HG02870 (cell line): Measurements from ENCODE around the gene LRP1B.
"Not testable (repeated sequence)": the region's sequence is repeated elsewhere in the genome, so short reads cannot be mapped to it uniquely, and the experiment has no call there.

Experiments used
- ATAC-seq: cut with Tn5 transposase; IDR thresholded peaks from one replicate; pipeline ENCODE4 v1.9.1; 2021; ENCODE audit warnings: mild to moderate bottlenecking, moderate library complexity; ENCODE audit not compliant: unreplicated experiment

LRP1B gene

GRCh38 chr2:142104134-142104758 is 26.6 kb downstream of the LRP1B start:
- no peak for ATAC-seq

- no peak for ATAC-seq
Measured at GRCh38 chr2:142100970-142101369, 29.8 kb downstream of the LRP1B start.

DNA sequence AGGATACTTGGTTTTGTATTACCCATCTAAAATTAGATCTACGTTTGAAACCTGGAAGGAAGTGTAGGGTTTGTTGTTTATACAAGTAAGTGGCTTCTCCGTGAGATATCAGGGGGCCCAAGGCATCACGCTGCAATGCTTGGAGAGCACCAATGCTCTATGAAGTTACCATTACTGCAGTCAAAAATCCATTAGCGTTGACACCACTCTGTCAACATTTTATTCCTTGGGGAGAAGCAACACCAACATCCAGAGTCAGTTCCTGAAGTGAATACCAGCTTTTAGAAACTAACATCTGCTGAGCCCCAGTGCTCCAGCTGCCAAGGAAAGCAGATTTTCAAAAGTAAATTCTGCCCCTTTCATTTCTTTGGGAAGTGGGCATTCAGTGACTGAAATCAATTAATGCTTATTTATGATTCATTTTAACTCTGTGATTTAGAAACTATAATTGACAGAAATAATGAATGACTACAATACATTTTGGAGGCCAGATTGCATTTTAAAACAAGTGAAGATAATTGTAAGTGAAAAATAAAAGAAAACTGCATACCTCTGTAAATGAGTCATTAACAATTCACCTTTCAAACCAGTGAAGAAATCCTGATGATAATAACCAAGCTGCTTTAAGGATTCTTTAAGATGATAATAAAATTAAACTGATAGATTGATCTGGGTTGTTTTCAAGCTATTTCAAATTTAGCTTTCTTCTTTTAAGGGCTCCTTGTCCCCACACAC is 30.5 kb downstream of the LRP1B start:
- ATAC-seq: no peak

DNA sequence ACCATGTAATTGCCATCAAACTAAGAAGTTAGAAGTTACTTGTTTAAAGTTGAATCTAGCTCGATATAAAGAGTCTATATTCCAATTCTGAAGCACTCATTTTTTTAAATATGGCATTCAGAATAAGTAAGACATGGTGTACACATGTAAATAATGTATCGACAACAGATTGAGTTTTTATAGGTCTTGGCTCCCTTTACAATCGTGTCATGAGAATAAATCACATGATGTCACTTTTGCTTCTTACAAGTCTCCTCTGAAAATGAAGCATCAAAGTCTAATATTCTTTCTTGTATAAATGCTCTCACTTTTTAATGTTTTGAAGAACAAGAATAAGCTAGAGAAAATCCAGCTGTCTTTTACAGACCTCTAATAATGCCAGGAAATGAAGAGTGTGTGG is 33.1 kb downstream of the LRP1B start:
- no peak for ATAC-seq

DNA sequence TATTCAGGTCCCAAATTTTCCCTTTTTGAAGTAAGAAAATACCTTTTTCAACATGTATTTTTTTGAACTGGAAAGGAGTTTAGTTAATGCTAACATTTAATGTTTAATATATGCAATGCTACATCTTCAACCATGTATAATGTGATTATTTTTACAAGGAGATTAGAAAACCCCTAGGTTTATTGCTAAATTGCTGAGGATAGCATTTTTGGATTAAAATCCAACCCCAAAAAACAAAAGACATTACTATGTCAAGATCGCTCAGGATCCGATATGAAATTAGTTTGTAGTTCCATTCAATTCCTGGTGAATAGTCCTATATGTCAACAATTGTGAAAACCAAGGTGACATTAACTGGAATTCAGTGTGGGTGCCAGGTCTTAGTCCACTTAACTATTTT is 35.2 kb downstream of the LRP1B start:
- ATAC-seq: no peak

DNA sequence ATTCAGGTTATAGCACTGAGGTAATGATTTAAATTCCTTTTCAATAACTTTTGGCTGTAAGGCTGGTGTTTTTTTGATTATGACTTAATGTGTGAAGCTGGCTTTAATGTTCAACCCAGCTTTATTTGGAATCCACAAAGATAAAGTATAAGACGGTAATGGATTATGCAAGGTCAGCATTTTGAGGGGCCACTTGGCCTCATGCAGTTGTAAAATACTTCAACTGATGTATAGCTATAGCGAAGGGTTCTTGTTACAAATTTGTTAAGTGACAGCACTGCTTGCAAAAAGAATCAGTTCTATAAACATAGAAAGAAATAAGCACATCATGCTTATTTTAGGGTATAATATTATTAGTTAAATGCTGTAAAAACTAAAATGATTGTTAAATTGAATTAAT is 36.6 kb downstream of the LRP1B start:
- no peak for ATAC-seq

DNA sequence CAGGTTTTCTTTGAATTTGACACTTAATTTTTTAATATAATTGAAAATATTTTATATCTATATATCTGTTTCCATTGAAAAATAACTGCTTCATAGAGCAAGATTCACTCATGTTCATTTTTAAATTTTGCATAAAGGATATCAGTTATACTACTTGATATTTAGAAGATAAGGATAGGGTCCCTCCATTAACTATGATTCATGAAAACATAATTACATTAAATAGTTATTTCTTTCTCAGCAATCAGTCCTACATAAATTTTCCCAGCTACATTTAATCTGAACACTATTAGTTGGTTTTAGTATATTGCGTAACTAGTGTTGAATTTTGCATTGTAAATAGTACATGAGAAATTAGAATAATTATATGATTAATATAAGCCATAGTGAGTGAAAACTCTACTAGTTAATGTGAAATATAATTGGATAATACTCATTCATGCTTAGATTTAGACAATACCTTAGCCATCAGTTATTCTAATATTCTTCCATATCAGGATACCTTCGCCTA is 42.7 kb downstream of the LRP1B start:
- ATAC-seq: no peak

DNA sequence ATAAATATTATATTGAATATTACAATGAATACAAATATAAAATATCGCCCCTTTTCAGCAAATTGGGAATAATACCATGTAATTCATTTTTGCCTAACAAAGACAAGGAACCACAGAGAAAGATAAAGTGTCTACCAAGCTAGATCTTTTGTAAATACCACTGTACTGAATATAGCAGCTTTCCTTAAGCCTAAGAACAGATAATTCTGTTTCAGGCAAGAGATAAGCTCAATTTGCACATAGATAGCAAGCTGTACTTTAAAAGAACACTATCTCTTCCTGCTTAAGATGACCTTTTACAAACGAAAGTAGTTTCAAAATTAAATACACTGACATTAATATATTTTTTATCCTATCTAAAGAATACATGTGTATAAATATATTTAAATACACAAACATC is 43.2 kb downstream of the LRP1B start:
- not testable (repeated sequence) for ATAC-seq

DNA sequence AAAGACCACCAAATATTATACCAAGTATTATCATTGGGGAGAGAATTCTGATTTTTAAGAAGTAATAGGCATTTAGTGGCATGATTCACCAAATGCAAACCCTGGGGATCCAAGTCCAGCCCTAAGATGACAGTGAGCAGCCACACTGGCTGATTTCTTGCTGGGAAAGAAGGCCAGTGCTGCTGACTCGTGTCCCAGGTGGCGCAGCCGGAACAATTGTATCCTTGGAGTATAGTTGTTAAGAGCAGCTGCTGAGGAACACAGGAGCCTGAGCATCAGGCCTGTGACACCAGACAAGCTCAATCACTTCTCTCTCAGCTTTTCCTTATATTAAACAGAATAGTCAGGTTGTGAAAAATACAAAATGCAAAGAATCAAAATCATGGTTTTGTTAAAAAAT is 48.4 kb downstream of the LRP1B start:
- no peak for ATAC-seq

DNA sequence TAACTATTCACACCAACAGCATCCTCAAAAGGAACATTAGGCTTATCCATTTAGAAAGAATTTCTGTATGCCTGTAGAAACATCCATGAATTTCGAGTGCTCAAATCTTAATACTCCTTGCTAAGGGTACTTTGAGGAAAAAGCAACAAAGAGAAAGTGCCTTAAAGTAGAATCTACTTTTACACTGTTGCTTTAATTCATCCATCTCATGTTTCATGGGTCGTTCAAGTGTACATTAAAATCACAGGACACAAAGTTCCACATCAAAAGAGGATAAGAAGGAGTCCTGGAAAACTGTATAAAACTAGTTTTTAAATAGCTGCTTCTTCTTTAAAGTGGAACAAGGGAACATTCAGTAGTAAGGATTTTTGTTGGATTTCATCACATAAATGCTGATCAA is 54.5 kb downstream of the LRP1B start:
- ATAC-seq: no peak

- ATAC-seq: no peak
Measured at GRCh38 chr2:142075826-142076225, 55.0 kb downstream of the LRP1B start.

GRCh38 chr2:142069251-142069888 is 61.4 kb downstream of the LRP1B start:
- ATAC-seq: no peak

- ATAC-seq: no peak
Measured at GRCh38 chr2:142065700-142066099, 65.1 kb downstream of the LRP1B start.

DNA sequence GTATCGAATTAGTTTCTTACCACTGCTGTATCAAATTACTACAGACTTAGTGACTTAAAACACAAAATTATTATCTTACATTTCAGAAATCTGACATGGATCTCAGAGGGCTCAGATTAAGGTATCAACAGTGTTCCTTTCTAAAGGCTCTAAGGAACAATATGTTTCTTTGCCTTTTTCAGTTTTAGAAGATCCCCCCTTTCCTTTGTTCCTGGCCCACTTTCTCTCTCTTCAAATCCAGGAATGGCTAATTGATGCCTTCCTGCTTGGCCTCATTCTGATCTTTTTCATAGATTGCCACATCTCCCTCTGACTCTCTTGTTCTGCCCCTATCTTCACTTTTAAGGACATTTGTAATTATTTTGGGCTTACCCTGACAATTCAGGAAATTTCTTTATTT is 65.7 kb downstream of the LRP1B start:
- no peak for ATAC-seq

GRCh38 chr2:142061733-142062132 is 69.1 kb downstream of the LRP1B start:
- no peak for ATAC-seq

DNA sequence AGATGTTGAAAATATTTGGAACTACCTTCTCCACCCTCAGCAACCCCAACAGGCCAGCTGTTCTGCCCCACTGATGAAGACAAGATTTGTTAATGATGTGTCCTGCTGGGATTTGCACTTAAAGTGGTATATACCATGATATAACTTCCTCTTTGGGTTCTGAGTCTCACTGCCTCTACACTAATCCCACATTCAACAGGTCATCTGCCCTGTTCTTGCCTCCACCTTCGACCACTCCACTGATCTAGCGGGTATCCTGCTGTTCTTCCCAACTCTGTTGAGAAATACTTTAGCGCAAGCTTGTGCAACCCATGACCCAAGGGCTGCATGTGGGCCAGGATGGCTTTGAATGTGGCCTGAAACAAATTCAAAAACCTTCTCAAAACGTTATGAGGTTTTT is 72.7 kb downstream of the LRP1B start:
- no peak for ATAC-seq

GRCh38 chr2:142056784-142057183 is 74.0 kb downstream of the LRP1B start:
- ATAC-seq: no peak

DNA sequence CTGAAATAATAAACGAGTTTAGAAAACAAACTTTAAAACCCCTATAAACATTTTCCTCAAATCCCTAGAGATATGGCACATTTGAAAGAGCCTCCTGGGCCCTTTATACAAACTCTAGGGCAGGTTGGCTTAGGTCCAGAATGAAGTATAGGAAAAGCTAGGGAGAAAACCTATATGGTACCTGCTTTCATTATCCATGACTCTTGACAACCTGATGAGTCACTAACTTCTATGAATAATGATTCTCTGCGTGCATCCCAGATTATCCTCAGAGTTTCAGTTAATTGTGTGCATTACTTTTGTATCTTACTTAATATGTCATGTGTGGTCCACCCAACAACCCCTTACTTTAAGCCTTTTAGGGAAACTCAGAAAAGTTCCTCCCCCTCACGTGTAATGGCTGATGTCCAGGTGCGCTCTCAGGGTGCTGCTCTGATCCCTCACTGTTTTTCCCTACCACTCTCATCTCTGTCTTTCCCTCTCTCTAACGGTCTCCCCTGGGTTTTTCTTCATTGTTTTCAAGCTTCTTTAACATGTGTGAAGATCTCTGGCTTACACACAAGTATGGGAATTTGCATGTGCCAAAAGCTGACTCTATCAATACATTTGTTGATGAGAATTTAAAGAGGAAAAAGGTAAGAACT is 78.5 kb downstream of the LRP1B start:
- ATAC-seq: no peak

DNA sequence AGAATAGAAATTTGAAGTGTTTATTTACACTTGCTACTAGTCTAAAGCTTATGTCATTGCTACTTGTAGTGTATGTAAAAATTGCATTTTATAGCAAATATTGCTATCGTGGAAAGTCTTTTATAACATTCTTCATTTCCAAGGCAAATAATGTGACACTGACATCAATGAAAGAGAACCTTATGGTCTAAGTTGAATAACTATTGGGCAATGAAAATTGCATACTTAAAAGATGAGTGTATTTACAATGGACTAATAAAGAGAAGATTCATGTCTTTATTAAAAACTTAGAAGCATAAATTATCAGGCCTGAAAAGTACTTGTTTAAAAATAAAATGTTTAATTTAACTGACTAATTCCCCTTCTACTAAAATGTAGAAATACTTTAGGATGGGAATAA is 82.2 kb downstream of the LRP1B start:
- ATAC-seq: no peak

DNA sequence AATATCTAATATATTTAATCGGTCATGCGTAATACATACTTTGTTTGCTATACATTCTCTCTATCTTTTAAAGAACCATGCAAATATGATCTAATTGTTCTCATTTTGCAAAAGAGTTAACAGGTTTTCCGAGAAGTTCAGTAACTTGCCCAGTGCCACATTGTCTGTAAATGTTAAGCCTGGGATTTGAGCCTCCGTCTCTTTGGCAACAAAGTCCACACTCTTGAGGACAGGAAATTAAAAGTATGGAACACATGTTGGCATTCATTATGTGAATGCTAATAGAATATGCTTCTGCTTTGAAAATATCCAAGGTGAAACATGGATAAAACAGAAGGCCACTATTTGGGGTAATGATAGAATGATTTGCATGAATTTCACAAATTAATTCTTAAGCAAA is 85.2 kb downstream of the LRP1B start:
- ATAC-seq: no peak

GRCh38 chr2:142044197-142044596 is 86.6 kb downstream of the LRP1B start:
- no peak for ATAC-seq
